NCI-H1417 treated with DMSO at 0.1 percent for 48 hours (cell line): ENCODE results near the gene SIK2.

ENCODE experiments used
- DNase-seq: peaks from one replicate; lab custom pipeline; 2025; lab: John Stamatoyannopoulos, UW

Gene SIK2

GRCh38 chr11:111730871-111731591 is 128.8 kb downstream of the SIK2 start:
- DNase-seq: peak; percentile 30

DNA sequence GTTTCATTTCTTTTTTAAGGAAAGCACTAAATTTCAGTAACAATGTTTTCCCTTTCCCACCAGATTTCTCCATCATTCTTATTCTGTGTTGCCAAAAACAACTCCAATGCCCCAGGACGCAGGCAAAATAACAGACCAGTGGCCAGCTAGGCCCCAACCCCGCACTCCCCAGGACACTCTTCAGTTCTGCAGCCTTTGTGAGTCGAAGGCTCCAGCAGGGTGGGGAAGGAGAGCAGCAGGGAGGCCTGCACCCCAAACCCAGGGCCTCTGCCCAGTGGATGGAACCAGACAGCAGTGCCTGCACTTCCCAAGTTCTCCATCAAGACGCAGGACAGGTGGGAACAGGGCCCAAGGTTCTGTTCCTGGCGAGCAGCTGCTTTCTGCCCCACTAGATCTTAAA is 129.6 kb downstream of the SIK2 start:
- DNase-seq: no peak

DNA sequence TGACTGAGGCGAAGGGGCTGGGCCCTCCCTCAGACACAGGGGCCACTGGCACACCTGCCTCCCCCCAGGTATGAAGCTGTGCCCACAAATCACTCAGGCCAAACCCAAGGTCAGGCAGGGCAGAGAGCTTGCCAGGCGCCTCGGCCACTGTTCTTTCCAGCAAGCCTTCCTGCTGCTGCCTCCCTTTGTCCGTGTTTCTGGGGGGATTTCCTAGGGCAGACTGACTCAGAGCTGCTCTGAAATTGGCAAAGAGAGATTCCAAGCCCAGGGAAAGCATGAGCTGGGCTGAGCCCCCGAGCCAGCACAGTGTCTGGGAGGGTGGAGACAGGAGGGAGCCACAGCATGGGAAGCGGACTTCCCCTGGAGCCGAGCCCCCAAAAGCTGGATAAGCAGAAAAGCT is 130.8 kb downstream of the SIK2 start:
- DNase-seq: no peak

DNA sequence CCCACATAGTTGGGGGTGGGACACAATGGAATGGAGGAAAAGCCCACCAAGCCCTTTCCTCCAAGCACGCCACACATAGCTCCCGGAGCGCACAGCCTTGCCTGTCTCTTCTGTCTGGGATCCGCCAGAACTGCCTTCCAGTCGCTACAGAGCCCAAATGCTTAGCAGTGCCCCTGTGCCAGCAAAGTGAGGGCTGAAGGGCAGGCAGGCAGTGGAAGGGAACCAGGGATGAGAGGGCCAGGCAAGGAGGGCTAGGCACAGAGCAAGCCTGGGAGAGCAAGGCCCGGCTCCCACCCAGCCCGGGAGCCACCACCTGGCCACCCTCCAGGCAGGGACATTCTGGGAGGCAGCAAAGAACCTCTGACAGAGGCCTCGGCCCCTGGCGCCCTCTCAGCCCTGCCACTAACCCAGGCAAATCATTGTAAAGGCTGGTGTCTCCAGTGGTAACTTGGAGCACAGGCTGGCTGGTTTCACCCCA is 131.4 kb downstream of the SIK2 start:
- no peak for DNase-seq

DNA sequence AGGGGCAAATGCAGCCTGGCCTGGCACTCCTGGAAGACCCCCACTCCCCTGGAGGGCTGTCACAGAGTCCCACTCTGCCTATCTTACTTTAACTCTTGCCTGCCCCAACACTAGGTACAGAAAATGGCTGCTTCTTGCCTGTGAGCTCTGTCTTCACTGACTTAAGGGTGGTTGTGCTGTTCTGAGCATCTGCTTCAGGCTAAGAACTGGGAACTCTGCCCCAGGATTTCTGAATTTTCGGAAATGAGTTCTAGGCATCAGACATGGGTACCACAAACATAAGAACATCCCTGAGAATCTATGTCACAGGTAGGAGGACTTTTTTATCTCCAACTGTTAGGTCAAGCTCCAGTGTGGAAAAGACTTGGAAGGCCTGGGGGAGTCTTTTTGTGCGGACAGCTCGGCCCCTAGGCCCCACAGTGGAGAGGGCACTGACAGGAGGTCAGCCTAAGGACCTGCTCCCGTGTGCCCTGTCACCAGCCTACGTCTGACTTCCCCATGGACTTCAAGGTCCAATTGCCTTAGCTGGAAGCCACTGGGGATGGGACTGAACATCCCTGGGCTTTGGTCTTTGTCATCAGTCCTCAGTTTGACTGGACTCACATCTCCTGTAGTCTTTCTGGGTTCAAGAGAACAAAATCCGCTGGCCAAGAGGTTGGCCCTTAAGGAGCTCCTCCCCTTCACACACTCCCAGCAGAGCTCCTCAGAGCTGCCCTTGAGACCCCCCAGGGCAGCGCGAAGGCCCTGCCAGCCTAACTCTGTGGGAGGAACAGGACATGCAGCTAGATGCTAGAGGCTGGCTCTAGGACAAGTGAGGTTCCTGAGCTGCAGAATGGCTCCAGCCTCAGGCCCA is 132.1 kb downstream of the SIK2 start:
- no peak for DNase-seq

- DNase-seq: no peak
Observed at GRCh38 chr11:111734954-111735261, 132.7 kb downstream of the SIK2 start.

- DNase-seq: peak; percentile 50
Observed at GRCh38 chr11:111735262-111736116, 133.2 kb downstream of the SIK2 start.

- DNase-seq: no peak
Observed at GRCh38 chr11:111736181-111736590, 133.9 kb downstream of the SIK2 start.

- DNase-seq: no peak
Observed at GRCh38 chr11:111736621-111737443, 134.6 kb downstream of the SIK2 start.

- DNase-seq: no peak
Observed at GRCh38 chr11:111737444-111738210, 135.4 kb downstream of the SIK2 start.

DNA sequence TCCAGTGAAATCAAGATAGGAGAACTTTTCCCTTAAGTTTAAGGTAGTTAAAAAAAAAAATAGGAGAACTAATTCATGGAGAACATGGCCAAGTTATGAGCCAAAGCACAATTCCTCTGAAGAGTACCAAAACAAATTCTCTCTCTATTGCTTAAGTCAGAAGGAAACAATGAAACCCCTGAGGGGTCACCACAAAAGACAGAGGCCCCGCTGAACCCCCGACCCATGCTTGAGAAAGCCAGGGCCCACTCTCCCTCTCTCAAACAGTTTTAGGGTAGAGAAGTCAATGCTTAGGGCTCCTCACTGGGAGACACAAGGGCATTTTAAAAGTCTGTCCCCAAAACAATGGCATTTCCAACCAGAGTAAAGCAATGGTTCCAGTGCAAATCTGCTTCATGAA is 137.1 kb downstream of the SIK2 start:
- no peak for DNase-seq

GRCh38 chr11:111741751-111742150 is 139.5 kb downstream of the SIK2 start:
- DNase-seq: no peak

DNA sequence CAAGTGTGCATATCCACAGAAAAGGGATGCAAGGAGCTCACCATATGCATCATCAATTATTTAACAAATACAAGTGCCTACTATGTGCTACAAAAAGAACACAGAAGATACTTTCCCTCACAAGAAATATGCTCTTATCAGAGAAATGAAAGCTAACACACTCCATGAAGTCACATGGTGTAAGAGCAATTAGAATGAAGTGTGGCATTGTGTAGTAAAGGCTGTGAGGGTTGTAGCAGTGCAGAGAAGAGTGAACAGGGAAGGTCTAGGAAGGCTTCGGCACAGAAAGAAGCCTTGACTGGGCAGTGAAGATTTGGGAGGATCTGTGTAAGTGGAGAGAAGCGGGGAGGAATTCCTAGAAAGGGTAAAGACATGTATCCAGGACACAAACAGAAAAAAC is 141.5 kb downstream of the SIK2 start:
- DNase-seq: no peak

- DNase-seq: no peak
Observed at GRCh38 chr11:111745719-111746504, 143.7 kb downstream of the SIK2 start.

GRCh38 chr11:111748035-111748804 is 146.0 kb downstream of the SIK2 start:
- no peak for DNase-seq

DNA sequence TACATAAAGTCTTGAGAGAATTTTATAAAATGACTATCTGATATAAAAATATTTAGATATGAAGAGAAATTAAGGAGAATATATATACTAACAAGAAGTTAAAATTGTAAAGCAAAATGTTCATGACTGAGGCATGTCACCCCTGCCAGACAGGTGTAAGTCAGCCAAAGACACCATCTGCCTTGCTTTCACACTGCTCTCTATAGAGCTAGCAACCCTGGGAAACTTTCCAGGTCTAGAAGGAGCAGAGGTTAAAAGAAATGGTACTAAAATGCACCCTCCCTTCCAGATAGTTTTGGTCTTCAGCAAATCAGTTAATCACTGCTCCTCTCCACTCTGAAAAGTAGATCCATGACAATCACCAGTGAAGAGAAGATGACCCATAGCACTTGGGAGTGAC is 147.4 kb downstream of the SIK2 start:
- no peak for DNase-seq

GRCh38 chr11:111756097-111756496 is 153.8 kb downstream of the SIK2 start:
- no peak for DNase-seq

GRCh38 chr11:111759376-111759775 is 157.1 kb downstream of the SIK2 start:
- no peak for DNase-seq

GRCh38 chr11:111759778-111760407 is 157.6 kb downstream of the SIK2 start:
- no peak for DNase-seq
